Stimulated activated naive B cell treated with anti-CD40 and anti-IgM and Interleukin-4, amounts not matched to agents 10 μg/mL and 1 μg/mL and 100 μg/mL, for 72 hours (primary cell): ENCODE measurements around the gene CTNS.
"Not testable (repeated sequence)": the region's sequence is repeated elsewhere in the genome, so short reads cannot be mapped to it uniquely, and the experiment has no call there.

ENCODE experiments used
- ATAC-seq, 2 donors: fragments of 150-1000 bp; cut with Tn5 transposase; replicated peaks; 2 replicates each; pipeline ENCODE4 v1.10.0; 2021; ENCODE audit warnings: moderate library complexity in 1 of 2
- DNase-seq: peaks from one replicate; pipeline ENCODE4 v3.0.0; 2021
- H3K27ac Mint-ChIP-seq: one replicate; pipeline ENCODE4 v1.8.0; 2022; ENCODE audit warnings: mild to moderate bottlenecking, mixed read lengths
- H3K27me3 Mint-ChIP-seq, 2 donors: one replicate each; pipeline ENCODE4 v1.8.0; 2022; ENCODE audit warnings: mixed read lengths in 2 of 2
- H3K36me3 Mint-ChIP-seq, 2 donors: one replicate each; pipeline ENCODE4 v1.8.0; 2022; ENCODE audit warnings: mixed read lengths in 2 of 2, mild to moderate bottlenecking in 1 of 2
- H3K4me1 Mint-ChIP-seq, 2 donors: one replicate each; pipeline ENCODE4 v1.8.0; 2022; ENCODE audit warnings: mixed read lengths in 2 of 2, mild to moderate bottlenecking in 1 of 2
- H3K4me3 Mint-ChIP-seq, 2 donors: one replicate each; pipeline ENCODE4 v1.8.0; 2022; ENCODE audit warnings: mild to moderate bottlenecking in 2 of 2, mixed read lengths in 2 of 2, moderate library complexity in 1 of 2
- H3K9me3 Mint-ChIP-seq, 2 donors: one replicate each; pipeline ENCODE4 v1.8.0; 2022; ENCODE audit warnings: mixed read lengths in 2 of 2, mild to moderate bottlenecking in 1 of 2

Gene CTNS

DNA sequence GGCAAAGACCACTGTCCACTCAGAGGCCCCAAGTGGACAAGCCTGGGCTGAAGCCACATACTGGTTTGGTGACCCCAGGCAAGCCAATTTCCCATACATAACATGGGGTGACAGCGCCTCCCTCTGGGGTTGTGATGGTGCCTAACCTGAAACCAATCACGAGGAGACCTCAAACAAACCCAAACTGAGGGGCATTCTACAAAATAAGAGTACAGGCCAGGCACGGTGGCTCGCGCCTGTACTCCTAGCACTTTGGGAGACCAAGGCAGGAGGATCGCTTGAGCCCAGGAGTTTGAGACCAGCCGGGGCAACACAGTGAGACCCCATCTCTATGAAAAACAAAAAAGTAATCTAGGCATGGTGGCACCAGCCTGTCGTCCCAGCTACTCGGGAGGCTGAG, 55.8 kb downstream of the CTNS start:
- Mint-ChIP-seq H3K27ac (no peak overlapping the region), H3K4me3 (peak overlapping the region; percentile 41 to 52)
- ATAC-seq: no peak

DNA sequence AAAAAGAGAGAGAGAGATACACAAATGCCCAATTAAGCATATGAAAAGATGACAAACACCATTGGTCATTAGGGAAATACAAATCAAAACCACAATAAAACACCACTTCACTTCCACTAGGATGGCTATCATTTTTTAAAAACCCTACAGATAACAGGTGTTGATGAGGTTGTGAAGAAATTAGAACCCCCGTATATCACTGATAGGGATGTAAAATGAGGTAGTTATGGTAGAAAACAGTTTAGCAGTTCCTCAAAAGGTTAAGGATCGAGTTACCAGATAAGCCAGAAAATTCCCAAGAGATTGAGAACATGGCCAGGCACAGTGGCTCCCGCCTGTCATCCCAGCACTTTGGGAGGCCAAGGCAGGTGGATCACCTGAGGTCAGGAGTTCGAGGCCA, 56.6 kb downstream of the CTNS start:
- peak overlapping the region; percentile 63 to 68 for H3K4me3 Mint-ChIP-seq
- DNase-seq (no peak), ATAC-seq (no peak)
- H3K4me1 Mint-ChIP-seq: peaks cover 44 to 94% of the 10 kb centered on the region in 2 donors
- H3K27ac Mint-ChIP-seq: peak overlapping the region; percentile 75
- H3K9me3 Mint-ChIP-seq: peaks cover 1 to 3% of the 10 kb centered on the region in 2 donors
- H3K36me3 Mint-ChIP-seq: peaks cover 21 to 40% of the 10 kb centered on the region in 2 donors
- H3K27me3 Mint-ChIP-seq: no peaks in the 10 kb centered on the region

More for the DNA sequence above, 55.8 kb downstream of the CTNS start:
- DNase-seq: no peak
- H3K27me3 Mint-ChIP-seq: no peaks in the 10 kb centered on the region
- H3K9me3 Mint-ChIP-seq: no peaks in the 10 kb centered on the region
- H3K36me3 Mint-ChIP-seq: peaks cover 24 to 36% of the 10 kb centered on the region in 2 donors
- H3K4me1 Mint-ChIP-seq: peaks cover 46 to 92% of the 10 kb centered on the region in 2 donors

DNA sequence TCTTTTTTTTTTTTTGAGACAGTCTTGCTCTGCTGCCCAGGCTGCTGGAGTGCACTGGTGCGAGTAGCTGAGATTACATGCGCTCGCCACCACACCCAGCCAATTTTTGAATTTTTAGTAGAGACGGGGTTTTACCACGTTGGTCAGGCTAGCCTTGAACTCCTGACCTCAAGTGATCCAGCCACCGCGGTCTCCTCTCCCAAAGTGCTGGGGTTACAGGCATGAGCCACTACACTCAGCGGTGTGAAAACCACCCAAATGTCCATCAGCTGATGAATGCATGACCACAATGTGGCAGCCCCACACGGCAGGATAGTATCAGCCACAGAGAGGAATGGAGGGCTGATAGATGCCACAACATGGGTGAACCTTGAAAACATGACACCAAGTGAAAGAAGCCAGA, 57.3 kb downstream of the CTNS start:
- Mint-ChIP-seq H3K4me3 (peak overlapping the region; percentile 96 to 98), H3K27ac (peak overlapping the region; percentile 95), H3K27me3 (no peaks in the 10 kb centered on the region), H3K36me3 (peaks cover 20 to 33% of the 10 kb centered on the region in 2 donors), H3K4me1 (peaks cover 37 to 94% of the 10 kb centered on the region in 2 donors), H3K9me3 (peaks cover 1 to 3% of the 10 kb centered on the region in 2 donors)
- DNase-seq (peak; percentile 88), ATAC-seq (peak; percentile 76 to 78)

DNA sequence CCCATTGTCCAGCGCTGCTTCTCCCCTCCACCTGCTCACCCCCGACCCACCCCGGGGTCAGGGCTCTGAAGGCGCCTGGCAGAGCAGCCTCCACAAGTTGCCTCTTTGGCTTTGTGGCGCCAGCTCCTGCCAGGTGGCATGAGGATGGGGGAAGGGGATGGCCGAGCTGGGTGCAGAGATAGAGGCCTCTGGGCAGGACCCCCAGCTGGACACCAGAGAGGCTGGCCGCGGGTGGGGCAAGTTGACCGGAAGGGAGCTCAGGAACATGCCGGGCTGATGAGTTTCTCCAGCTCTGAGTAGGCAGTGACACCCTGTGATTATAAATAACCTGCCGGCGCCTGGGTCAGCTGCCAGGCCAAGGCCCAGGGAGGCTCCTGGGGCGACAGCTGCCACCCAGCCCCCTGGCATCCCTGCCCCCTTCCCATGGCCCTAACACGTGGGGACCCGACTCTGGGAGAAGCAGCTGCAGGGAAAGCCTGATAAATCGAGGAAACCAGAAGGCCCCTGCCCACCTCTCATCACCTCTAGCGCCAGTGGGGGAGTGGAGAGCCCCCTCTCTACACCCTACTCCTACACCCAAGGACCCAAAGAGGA, 58.7 kb downstream of the CTNS start:
- no peak for DNase-seq
- Mint-ChIP-seq H3K9me3 (peaks cover 1 to 3% of the 10 kb centered on the region in 2 donors), H3K4me1 (peaks cover 29 to 94% of the 10 kb centered on the region in 2 donors), H3K36me3 (peaks cover 14 to 23% of the 10 kb centered on the region in 2 donors), H3K27ac (peak overlapping the region; percentile 95), H3K4me3 (peak overlapping the region; percentile 96 to 98), H3K27me3 (no peaks in the 10 kb centered on the region)
- peak in 1 of 2 donors; percentile 14 for ATAC-seq

DNA sequence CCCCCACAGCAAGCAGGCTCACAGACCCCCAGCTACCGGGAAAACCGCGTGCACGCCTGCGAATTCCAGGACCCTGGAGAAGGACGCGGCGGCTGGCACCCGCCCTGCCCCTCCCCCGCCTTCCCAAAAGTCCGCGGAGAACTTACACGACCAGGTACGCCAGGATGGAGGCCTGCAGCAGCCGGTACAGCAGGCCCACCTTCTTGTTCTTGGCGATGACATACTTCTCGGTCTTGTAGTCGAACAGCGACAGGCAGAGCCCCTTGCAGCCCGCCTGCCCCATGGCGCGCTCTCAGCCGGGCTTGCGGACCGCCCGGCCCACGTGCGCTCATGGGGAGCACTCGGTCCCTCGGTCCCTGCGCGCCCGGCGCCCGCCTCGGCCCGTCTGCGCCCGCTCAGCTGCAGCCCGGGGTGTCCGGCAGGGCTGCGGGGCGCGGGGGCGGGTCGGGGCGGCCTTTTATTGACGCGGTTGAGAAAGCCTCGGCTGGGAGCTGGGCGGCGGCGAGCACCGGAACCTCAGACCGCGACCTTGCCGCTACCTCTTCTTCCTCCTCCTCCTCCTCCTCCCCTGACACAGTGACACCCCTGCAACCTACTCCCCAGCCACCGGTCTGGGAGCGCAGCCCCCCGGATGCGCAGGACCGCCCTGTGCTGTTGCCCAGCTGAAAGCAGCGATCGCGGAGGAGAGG, 59.3 kb downstream of the CTNS start, which contains the start of gene P2RX5:
P2RX5 (minus strand) TSS at position 433 of the 689 bp plus-strand sequence; CDS start at position 283, 150 bp downstream.
- peak within 1 kb of the TSS; percentile 95 for H3K27ac Mint-ChIP-seq
- peaks cover 9 to 18% of the 10 kb centered on the region in 2 donors for H3K36me3 Mint-ChIP-seq
- H3K4me3 Mint-ChIP-seq: peak within 1 kb of the TSS; percentile 96 to 98
- ATAC-seq (peak; percentile 42 to 59), DNase-seq (peak; percentile 48)
- peaks cover 23 to 92% of the 10 kb centered on the region in 2 donors for H3K4me1 Mint-ChIP-seq
- peaks cover 1 to 3% of the 10 kb centered on the region in 2 donors for H3K9me3 Mint-ChIP-seq
- no peaks in the 10 kb centered on the region for H3K27me3 Mint-ChIP-seq

DNA sequence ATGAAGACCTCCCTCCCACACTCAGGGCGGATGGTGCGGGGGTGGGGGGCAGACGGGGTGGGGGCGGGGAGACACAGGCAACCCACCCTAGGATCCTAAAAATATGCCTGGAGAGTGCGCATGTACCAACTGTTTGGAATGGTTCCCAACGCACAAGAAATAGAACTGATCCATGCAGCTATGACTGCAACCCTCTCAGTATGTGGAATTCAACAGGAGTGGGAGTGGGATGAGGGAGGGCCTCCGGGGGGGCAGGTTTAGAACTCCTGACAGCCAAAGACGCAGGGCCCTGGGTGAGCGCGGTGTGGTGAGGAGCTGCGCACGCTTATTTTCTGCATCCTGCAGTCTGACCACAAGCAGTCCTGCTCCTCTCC, 60.5 kb downstream of the CTNS start:
- H3K4me1 Mint-ChIP-seq: peaks cover 13 to 90% of the 10 kb centered on the region in 2 donors

DNA sequence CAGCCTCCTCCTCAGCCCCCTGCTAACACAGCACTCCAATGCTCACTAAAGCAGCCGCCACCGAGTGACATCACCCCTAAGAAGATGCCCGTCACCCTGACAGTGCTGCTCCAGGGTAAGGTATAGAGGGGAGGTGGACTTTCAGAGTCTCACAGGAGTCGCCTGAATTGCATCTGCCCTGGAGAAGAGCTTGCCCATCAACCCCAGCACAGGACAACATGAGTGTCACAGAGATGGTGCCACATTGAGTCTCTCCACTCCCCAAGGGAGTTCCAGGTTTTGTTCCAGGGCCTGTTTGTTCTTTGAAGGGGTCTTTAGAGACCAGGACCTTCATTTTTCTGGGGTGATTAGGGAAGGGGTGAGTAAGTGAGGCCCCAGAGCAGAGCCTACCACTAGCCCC, 61.6 kb downstream of the CTNS start:
- DNase-seq (no peak), ATAC-seq (no peak)
- H3K4me3 Mint-ChIP-seq: no peak overlapping the region
- no peaks in the 10 kb centered on the region for H3K27me3 Mint-ChIP-seq
- H3K4me1 Mint-ChIP-seq: peaks cover 12 to 90% of the 10 kb centered on the region in 2 donors
- H3K36me3 Mint-ChIP-seq: peaks cover 9 to 23% of the 10 kb centered on the region in 2 donors
- peaks cover 3% of the 10 kb centered on the region in 2 donors for H3K9me3 Mint-ChIP-seq
- H3K27ac Mint-ChIP-seq: no peak overlapping the region

More for the DNA sequence above, 60.5 kb downstream of the CTNS start:
- Mint-ChIP-seq H3K27me3 (no peaks in the 10 kb centered on the region), H3K27ac (no peak overlapping the region), H3K4me3 (peak overlapping the region in 1 of 2 donors; percentile 30), H3K9me3 (peaks cover 1 to 3% of the 10 kb centered on the region in 2 donors), H3K36me3 (peaks cover 4 to 12% of the 10 kb centered on the region in 2 donors)
- ATAC-seq: no peak
- DNase-seq: no peak

DNA sequence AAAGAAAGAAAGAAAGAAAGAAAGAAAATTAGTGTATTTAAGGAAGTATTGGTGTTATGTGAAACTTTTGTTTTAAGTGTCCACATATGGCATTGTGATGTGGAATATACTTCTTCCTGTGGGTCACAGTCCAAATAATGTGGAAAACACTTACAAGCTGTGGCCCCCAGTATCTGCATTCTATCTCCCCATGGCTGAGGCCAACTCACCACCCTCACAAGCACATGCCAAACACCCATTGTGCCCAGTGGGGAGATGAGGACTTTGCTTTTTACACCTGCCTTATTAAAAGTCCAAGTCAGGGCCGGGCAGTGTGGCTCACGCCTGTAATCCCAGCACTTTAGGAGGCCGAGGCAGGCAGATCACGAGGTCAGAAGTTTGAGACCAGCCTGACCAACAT, 63.4 kb downstream of the CTNS start:
- peaks cover 3% of the 10 kb centered on the region in 2 donors for H3K9me3 Mint-ChIP-seq
- H3K27ac Mint-ChIP-seq: no peak overlapping the region
- no peak overlapping the region for H3K4me3 Mint-ChIP-seq
- ATAC-seq: no peak
- no peak for DNase-seq
- H3K36me3 Mint-ChIP-seq: peaks cover 9 to 19% of the 10 kb centered on the region in 2 donors
- H3K4me1 Mint-ChIP-seq: peaks cover 5 to 75% of the 10 kb centered on the region in 2 donors
- H3K27me3 Mint-ChIP-seq: no peaks in the 10 kb centered on the region

DNA sequence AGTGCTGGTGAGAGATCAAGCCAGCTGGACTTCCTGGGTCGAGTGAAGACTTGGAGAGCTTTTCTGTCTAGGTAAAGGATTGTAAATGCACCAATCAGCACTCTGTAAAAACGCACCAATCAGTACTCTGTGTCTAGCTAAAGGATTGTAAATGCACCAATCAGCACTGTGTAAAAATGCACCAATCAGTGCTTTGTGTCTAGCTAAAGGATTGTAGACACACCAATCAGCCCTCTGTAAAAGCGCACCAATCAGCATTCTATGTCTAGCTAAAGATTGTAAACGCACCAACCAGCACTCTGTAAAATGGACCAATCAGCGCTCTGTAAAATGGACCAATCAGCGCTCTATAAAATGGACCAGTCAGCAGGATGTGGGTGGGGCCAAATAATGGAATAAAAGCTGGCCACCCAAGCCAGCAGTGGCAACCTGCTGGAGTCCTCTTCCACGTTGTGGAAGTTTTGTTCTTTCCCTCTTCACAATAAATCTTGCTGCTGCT, 65.5 kb downstream of the CTNS start:
- not testable (repeated sequence) for H3K4me3 Mint-ChIP-seq, H3K9me3 Mint-ChIP-seq, H3K27ac Mint-ChIP-seq, DNase-seq, H3K27me3 Mint-ChIP-seq, ATAC-seq
- H3K36me3 Mint-ChIP-seq: peaks cover 9 to 19% of the 10 kb centered on the region in 2 donors
- H3K4me1 Mint-ChIP-seq: peaks cover 9 to 63% of the 10 kb centered on the region in 2 donors

DNA sequence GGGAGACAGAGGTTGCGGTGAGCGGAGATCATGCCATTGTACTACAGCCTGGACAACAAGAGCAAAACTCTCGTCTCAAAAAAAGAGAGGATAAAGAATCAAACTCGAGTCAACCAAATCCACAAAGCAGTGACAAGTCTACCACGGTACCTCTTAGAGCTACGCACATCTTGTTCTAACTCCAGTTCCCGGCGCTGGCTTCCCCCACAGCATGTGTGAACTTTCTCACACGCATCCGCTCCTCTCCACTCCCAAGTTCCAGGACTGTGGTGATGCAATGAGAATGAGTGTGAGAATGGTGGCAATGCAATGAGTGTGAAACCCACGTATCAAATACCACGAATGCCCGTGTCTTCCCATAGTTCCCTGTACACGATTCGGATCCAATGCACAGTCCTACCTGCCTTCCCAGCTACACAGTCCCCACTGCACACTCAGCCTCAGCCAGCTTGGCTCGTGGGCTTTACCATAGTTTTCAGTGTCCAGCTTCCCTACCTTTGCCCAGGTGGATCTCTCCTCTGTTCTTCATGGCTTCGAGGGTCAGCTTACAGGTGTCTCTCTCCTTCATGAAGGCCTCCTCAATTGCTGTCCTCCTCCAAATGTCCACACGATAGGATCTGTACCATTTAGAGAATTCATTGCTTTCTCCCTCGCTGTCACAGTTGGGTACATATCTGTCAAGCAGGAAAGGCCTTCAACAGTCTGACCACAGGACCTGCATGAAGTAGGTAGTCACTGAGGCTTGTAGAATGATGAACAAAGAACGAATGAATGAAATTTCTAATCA, 68.6 kb downstream of the CTNS start:
- peaks cover 20 to 56% of the 10 kb centered on the region in 2 donors for H3K4me1 Mint-ChIP-seq
- DNase-seq: no peak
- peaks cover 7 to 11% of the 10 kb centered on the region in 2 donors for H3K36me3 Mint-ChIP-seq
- peak in 1 of 2 donors; percentile 18 for ATAC-seq
- H3K27ac Mint-ChIP-seq: peak overlapping the region; percentile 66
- peaks cover 0 to 2% of the 10 kb centered on the region in 2 donors for H3K9me3 Mint-ChIP-seq
- no peaks in the 10 kb centered on the region for H3K27me3 Mint-ChIP-seq
- no peak overlapping the region for H3K4me3 Mint-ChIP-seq

DNA sequence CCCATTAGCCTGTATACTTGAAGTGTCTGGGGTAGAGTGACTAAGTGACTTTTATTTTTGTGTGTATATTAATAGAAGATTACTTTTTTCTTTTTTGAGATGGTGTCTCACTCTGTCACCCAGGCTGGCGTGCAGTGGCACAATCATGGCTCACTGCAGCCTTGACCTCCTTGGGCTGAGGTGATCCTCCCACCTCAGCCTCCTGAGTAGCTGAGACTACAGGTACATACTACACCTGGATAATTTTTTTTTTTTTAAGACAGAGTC, 69.1 kb downstream of the CTNS start:
- H3K27ac Mint-ChIP-seq, ATAC-seq, DNase-seq, H3K9me3 Mint-ChIP-seq, H3K27me3 Mint-ChIP-seq, H3K4me3 Mint-ChIP-seq: not testable (repeated sequence)
- Mint-ChIP-seq H3K36me3 (peaks cover 7 to 11% of the 10 kb centered on the region in 2 donors), H3K4me1 (peaks cover 20 to 58% of the 10 kb centered on the region in 2 donors)

DNA sequence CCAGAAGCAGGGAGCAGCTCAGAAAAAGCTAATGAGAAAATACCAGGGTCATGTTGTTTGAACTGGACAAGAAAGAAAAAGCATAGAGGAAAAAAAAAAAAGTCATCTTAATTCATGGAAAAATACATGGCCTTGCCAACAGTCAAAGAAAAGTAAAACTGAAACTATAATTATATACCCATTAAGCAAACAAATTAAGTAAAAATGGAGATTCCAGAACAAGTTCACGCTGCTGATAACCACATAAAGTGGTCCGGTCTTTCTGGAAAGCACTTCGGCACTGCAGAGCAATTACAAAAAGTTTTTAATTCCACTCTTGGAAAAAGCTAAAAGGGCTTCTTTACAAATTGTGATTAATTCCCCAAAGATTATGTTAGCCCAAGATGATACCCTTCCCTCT, 71.8 kb downstream of the CTNS start:
- H3K36me3 Mint-ChIP-seq: peaks cover 15 to 16% of the 10 kb centered on the region in 2 donors

DNA sequence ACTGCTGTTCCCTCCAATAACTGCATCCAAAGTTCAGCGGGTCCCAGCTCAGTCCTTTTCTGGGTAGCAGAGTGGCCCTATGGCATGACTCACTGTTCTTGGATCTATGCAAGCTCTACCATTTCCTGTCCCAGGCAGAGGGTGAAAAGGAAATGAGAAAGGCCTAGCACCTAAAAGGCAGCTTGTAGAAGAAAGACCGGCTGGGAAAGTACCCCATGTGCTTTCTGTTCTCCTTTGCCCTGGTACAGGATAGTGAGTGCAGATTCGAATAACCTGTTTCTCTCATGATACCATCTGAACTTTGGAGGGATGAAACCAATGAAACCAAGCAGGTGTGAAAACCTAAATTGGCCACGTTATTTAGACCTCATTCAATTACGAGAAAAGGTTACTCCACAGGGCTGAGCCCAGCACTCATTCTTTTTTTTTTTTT, 74.4 kb downstream of the CTNS start:
- Mint-ChIP-seq H3K4me1 (peaks cover 36 to 64% of the 10 kb centered on the region in 2 donors), H3K36me3 (peaks cover 23 to 24% of the 10 kb centered on the region in 2 donors), H3K27ac (peak overlapping the region; percentile 94), H3K4me3 (peak overlapping the region; percentile 77 to 79), H3K27me3 (no peaks in the 10 kb centered on the region), H3K9me3 (no peaks in the 10 kb centered on the region)
- ATAC-seq (peak; percentile 96 to 98), DNase-seq (peak; percentile 89)

More for the DNA sequence above, 71.8 kb downstream of the CTNS start:
- Mint-ChIP-seq H3K4me3 (no peak overlapping the region), H3K9me3 (no peaks in the 10 kb centered on the region), H3K27me3 (no peaks in the 10 kb centered on the region), H3K4me1 (peaks cover 36 to 58% of the 10 kb centered on the region in 2 donors), H3K27ac (no peak overlapping the region)
- ATAC-seq: no peak
- no peak for DNase-seq
